ENCODE measurements around the gene GLRA3.

DNA sequence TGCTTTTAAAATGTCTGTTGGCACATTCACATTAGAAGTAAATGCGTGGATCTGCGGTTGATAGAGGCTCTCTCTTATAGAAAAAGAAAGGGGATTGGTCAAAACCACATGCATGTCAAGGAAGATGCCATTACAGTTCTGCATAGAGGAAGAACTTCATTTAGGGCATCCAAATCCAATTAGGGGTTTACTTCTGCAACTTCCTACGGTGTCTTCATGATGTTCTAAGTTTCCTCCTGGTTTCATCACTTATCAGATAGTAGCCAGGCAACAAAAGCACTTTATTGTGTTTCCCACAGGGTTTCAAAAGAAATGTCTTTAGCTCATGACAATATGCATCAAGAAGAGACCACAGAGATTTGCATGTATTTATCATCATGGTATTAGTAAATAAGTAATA is 170.8 kb downstream of the GLRA3 start:
- TF ChIP-seq, protein P1, sequence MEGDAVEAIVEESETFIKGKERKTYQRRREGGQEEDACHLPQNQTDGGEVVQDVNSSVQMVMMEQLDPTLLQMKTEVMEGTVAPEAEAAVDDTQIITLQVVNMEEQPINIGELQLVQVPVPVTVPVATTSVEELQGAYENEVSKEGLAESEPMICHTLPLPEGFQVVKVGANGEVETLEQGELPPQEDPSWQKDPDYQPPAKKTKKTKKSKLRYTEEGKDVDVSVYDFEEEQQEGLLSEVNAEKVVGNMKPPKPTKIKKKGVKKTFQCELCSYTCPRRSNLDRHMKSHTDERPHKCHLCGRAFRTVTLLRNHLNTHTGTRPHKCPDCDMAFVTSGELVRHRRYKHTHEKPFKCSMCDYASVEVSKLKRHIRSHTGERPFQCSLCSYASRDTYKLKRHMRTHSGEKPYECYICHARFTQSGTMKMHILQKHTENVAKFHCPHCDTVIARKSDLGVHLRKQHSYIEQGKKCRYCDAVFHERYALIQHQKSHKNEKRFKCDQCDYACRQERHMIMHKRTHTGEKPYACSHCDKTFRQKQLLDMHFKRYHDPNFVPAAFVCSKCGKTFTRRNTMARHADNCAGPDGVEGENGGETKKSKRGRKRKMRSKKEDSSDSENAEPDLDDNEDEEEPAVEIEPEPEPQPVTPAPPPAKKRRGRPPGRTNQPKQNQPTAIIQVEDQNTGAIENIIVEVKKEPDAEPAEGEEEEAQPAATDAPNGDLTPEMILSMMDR (optimal IDR thresholded peaks at IDR 0.05 in 1 of 3, IDR thresholded peaks at IDR 0.05 in 1 of 3, conservative IDR thresholded peaks at IDR 0.05 in 1 of 3; ENCODE audit: extremely low read depth in 1 of 3, insufficient read depth in 2 of 3, low read length in 3 of 3): no peak
- no peak for TF ChIP-seq EZH2 (IDR thresholded peaks at IDR 0.05; ENCODE audit: low read length)
